Body of pancreas (tissue), 4 donors: Measurements from ENCODE around the gene IP6K3.

Experiments
- CTCF ChIP-seq, 7 experiments: fragments of 450-650 bp in 4 of 7; fragments of 200-600 bp in 3 of 7; sonication (generic) in 3 of 7; IDR thresholded peaks; one replicate each; pipeline ENCODE4 v1.5.1; 2016 to 2019; ENCODE audit warnings: antibody characterized with exemption in 7 of 7
- POLR2A ChIP-seq, 3 donors: fragments of 450-650 bp; IDR thresholded peaks; one replicate each; pipeline ENCODE4 v1.6.1; 2016; ENCODE audit warnings: antibody characterized with exemption in 3 of 3, mild to moderate bottlenecking in 2 of 3

- no peak for TF ChIP-seq CTCF (IDR thresholded peaks at IDR 0.05)
- no peak for TF ChIP-seq POLR2A (IDR thresholded peaks at IDR 0.05)
Measured at GRCh38 chr6:33712914-33713313, 33.8 kb downstream of the IP6K3 start.
